Peyer's patch (tissue), 4 donors: ENCODE results near the gene GALNT9. TPM values are rescaled to one million over a fixed set of nuclear protein-coding genes. Genes with fewer than 3 reads are reported as not detected.

ENCODE experiments used
- DNase-seq, 3 donors: peaks; one replicate each; pipeline ENCODE4 v3.0.0-alpha.2; 2017 to 2019
- H3K27ac ChIP-seq, 4 donors: fragments of 200-600 bp; sonication (generic); one replicate each; pipeline ENCODE4 v1.5.1; 2016 to 2019
- H3K27me3 ChIP-seq, 2 donors: fragments of 200-600 bp; sonication (generic); one replicate each; pipeline ENCODE4 v1.5.1; 2019
- H3K36me3 ChIP-seq, 3 donors: fragments of 200-600 bp; sonication (generic); one replicate each; pipeline ENCODE4 v1.5.1; 2016 to 2019
- H3K4me1 ChIP-seq, 4 donors: fragments of 200-600 bp; sonication (generic); one replicate each; pipeline ENCODE4 v1.5.1; 2016 to 2019
- H3K4me3 ChIP-seq, 4 donors: fragments of 200-600 bp; sonication (generic); 1 replicate in 3 of 4; 2 replicates in 1 of 4; pipeline ENCODE4 v1.5.1; 2016 to 2019; ENCODE audit warnings: mild to moderate bottlenecking in 1 of 4
- H3K9me3 ChIP-seq, 4 donors: fragments of 200-600 bp; sonication (generic); one replicate each; pipeline ENCODE4 v1.5.1; 2016 to 2019; ENCODE audit warnings: mild to moderate bottlenecking in 1 of 4
- POLR2A ChIP-seq, 2 donors: fragments of 450-650 bp; IDR thresholded peaks; one replicate each; pipeline ENCODE4 v1.5.1; 2017; ENCODE audit warnings: antibody characterized with exemption in 2 of 2, mild to moderate bottlenecking in 2 of 2, moderate library complexity in 2 of 2
- total RNA-seq, 4 donors: library from RNA; depleted of rRNA; stranded (reverse); fragments of >200 nt; gene quantifications; one replicate each; pipeline ENCODE4 v1.1.0, GENCODE V29; 2016
- TF ChIP-seq, protein P1 (sequence below), 6 experiments: fragments of 450-650 bp in 4 of 6; fragments of 200-600 bp in 2 of 6; sonication (generic) in 1 of 6; IDR thresholded peaks; one replicate each; pipeline ENCODE4 v1.5.1; 2017 to 2019; ENCODE audit warnings: antibody characterized with exemption in 6 of 6, mild to moderate bottlenecking in 3 of 6, moderate library complexity in 1 of 6

GALNT9 gene
- total RNA-seq, 4 donors from 2014 or later = not detected

DNA sequence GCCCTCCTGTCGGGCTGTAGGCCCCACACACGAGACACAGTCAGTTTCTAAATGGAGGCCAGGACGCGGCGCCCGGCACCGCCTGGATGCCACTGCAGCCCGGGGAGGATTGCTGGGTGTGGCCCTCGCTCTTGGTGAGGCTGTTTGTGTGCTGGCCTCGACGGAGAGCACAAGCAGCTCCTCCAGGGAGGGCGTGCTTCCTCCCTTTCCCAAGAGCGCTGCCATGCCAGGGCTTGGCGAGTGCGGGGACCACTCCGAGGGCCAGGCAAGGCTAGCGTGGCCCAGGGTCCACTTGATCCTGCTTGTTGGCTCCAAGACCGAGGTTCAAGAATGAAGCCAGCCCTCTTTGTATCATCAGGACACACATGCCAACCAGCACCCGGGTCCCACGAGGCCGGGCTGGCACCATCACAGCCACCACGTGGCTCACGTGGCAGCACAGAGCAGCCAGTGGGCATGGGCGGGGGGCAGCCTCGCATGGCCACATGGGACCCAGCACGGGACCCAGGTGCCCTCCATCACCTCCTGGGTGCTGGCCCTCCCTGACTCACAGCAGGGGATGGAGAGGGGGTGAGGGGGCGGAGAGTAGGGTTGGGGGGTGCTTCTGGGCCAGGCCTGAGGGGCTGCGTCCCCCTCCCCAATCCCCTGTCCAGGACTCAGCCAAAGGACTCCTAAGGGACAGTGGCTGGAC lies 113.9 kb downstream of the GALNT9 start:
- Histone ChIP-seq H3K9me3 (no peaks in the 10 kb centered on the region), H3K4me1 (no peaks in the 10 kb centered on the region), H3K27me3 (no peaks in the 10 kb centered on the region), H3K27ac (no peak overlapping the region), H3K4me3 (no peak overlapping the region), H3K36me3 (no peaks in the 10 kb centered on the region)
- DNase-seq = no peak
- no peak for TF ChIP-seq POLR2A (IDR thresholded peaks at IDR 0.05)
- TF ChIP-seq, protein P1, sequence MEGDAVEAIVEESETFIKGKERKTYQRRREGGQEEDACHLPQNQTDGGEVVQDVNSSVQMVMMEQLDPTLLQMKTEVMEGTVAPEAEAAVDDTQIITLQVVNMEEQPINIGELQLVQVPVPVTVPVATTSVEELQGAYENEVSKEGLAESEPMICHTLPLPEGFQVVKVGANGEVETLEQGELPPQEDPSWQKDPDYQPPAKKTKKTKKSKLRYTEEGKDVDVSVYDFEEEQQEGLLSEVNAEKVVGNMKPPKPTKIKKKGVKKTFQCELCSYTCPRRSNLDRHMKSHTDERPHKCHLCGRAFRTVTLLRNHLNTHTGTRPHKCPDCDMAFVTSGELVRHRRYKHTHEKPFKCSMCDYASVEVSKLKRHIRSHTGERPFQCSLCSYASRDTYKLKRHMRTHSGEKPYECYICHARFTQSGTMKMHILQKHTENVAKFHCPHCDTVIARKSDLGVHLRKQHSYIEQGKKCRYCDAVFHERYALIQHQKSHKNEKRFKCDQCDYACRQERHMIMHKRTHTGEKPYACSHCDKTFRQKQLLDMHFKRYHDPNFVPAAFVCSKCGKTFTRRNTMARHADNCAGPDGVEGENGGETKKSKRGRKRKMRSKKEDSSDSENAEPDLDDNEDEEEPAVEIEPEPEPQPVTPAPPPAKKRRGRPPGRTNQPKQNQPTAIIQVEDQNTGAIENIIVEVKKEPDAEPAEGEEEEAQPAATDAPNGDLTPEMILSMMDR (IDR thresholded peaks at IDR 0.05) = no peak

DNA sequence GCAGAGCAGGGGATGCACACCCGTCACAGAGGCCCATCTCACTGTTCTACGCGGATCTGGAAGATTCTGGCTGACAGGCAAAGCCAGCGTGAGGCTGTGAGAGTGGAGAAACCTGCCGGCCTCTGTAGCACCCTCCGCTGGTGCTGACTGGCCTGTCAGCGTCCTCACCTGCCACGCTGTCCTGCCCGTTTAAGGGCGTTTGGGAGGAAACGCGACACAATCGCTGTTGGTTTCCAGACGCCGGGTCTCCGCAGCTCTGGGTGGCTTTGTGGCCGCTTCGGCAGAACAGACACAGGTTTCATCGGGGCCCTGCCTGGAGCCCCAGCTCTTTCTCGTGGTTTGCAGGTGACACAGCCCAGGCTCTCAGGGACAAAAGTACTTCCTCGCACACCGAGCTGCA lies 114.5 kb downstream of the GALNT9 start:
- TF ChIP-seq, protein P1 (IDR thresholded peaks at IDR 0.05) = no peak
- no peak for TF ChIP-seq POLR2A (IDR thresholded peaks at IDR 0.05)
- no peak overlapping the region for H3K4me3 ChIP-seq
- H3K4me1 ChIP-seq = no peaks in the 10 kb centered on the region
- no peaks in the 10 kb centered on the region for H3K9me3 ChIP-seq
- H3K27ac ChIP-seq = no peak overlapping the region
- H3K36me3 ChIP-seq = no peaks in the 10 kb centered on the region
- H3K27me3 ChIP-seq = no peaks in the 10 kb centered on the region
- no peak for DNase-seq

DNA sequence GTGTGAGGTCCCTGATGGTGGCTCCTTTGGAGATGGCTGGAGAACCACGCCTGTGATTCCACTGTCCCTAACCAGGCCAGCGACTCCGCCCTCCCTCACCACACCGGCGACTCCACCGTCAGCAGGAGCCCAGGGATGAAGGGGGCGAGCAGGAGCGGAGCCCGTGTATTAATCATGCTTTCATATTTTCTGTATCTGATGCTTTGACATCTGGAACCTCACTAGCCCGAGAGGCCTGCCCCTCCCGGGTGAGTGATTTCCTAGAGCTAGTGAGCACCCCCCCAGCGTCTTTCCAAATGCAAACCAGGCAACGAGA lies 115.3 kb downstream of the GALNT9 start:
- Histone ChIP-seq H3K36me3 (no peaks in the 10 kb centered on the region), H3K4me1 (no peaks in the 10 kb centered on the region), H3K9me3 (no peaks in the 10 kb centered on the region), H3K27me3 (no peaks in the 10 kb centered on the region), H3K4me3 (no peak overlapping the region), H3K27ac (no peak overlapping the region)
- DNase-seq = no peak
- TF ChIP-seq POLR2A (IDR thresholded peaks at IDR 0.05) = no peak
- TF ChIP-seq, protein P1 (IDR thresholded peaks at IDR 0.05) = no peak

DNA sequence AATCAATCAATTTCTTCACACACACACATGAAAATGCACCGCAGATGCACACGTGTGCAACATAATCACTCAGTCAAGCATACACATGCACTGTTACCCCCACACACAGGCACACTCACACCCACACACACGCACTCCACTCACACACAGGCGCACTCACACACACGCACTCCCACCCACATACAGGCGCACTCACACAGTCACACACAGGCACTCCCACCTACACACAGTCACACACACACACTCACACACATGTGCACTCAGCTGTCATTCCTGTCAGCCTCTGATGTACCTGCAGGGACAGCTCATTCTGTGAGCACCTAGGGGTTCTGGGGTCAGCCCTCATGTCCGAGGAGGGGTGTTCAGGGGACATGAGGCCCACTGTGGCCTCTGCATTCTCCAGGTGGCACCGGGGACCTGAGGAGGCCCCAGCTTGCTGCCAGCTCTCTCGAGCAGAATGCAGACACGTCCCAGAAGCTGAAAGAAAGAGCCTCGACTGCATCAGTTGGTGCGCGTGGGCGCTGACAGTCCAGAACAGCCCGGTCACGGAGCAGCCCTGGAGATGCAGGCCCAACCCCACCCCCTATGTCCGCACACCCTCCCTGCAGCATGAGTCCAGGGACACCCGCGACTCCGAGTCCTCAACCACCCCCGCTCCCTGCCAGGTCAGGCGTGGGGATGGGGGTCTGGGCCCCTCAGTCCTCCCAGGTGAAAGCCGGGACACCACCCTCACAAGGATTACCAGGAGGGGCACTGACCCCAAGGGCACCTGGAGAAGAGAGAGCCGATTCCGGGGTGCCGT lies 115.8 kb downstream of the GALNT9 start:
- Histone ChIP-seq H3K9me3 (no peaks in the 10 kb centered on the region), H3K4me3 (no peak overlapping the region), H3K36me3 (no peaks in the 10 kb centered on the region), H3K4me1 (no peaks in the 10 kb centered on the region), H3K27me3 (no peaks in the 10 kb centered on the region), H3K27ac (no peak overlapping the region)
- DNase-seq = no peak
- TF ChIP-seq POLR2A (IDR thresholded peaks at IDR 0.05) = no peak
- TF ChIP-seq, protein P1 (IDR thresholded peaks at IDR 0.05) = no peak

DNA sequence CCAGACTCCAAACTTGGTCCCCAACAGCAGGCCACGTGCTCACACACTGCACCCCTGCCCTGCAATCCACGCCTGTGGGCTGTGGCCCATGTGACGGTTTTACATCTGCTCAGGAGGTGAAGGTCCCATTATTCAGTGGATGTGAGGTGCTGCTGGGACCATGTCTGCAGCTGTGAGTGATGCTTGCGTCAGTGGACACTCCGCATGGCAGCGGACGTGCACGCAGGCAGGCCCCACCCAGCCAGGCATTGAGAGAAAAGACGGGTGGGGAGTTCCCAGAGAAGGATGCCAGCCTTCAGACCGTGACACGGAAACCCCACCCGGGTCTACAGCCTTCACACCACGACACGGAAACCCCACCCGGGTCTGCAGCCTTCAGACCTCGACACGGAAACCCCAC lies 117.6 kb downstream of the GALNT9 start:
- DNase-seq = no peak
- TF ChIP-seq, protein P1 (IDR thresholded peaks at IDR 0.05) = no peak
- TF ChIP-seq POLR2A (IDR thresholded peaks at IDR 0.05) = no peak
- no peaks in the 10 kb centered on the region for H3K27me3 ChIP-seq

More for the DNA sequence above, 117.6 kb downstream of the GALNT9 start:
- Histone ChIP-seq H3K27ac (no peak overlapping the region), H3K9me3 (no peaks in the 10 kb centered on the region), H3K4me1 (no peaks in the 10 kb centered on the region), H3K36me3 (no peaks in the 10 kb centered on the region), H3K4me3 (no peak overlapping the region)
